ENCODE results near the gene RNF13. TPM values are rescaled to one million over a fixed set of nuclear protein-coding genes. Genes with fewer than 3 reads are reported as not detected.

RNF13 gene
- total RNA-seq, 1 donor from 2014 or later, result 88.3 TPM

DNA sequence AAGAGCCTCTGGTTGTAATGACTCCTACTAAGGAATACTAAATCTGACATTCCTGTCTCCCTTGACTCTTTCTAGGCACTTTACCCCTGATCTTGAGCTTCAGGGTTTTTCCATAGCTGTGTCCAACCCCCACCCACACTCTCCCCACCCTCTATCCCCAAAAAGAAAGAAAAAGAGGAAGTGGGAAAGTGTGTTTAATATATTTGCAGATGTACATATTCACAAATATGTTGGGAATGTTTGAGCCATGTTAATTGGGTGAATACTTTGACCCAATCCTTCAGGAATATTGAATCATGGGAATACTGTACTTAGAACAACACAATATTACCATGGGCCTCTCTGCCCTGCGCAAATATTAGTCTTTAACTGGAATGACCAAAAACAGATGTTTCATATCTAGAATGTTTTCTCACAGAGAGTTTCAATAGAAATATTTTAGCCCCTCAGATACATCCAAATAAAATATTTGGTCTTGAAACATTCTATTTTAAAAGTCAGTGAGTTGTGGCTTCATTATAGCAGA, 177.5 kb downstream of the RNF13 start:
- DNase-seq (ENCODE audit: low read depth in 2 of 2), result no peak

DNA sequence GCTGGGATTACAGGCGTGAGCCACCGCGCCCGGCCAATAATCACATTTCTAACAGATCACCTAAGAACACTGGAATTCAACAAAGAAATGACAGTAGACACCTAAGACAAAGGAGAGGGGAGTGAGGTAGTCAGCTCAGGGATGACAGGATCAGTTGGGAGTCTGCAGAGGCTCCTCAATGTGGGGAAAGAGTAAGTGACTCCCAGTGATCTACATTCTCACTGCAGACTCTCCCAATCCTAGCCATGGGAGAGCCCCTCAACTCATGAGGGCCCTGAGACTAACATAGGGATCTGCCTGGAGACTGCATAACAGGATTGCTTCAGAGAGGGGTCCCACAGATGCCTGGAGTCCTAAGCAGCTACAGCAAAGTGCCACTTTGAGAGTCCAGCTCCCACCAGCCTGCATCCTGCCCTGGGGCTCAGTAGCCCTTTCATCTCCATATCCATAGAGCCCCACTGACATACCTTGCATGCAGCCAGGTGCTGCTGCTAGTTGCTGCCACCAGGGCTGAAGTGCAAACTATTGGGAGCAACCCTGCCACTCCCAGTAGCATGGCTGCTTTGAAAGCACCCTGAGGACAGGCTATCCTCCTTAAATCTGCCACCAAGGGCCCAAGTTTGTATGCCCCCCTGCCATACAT, 179.5 kb downstream of the RNF13 start:
- no peak for DNase-seq (ENCODE audit: low read depth in 2 of 2)

GRCh38 chr3:149998946-149999345, 185.9 kb downstream of the RNF13 start:
- DNase-seq (ENCODE audit: low read depth in 2 of 2), result no peak

GRCh38 chr3:149999421-149999820, 186.4 kb downstream of the RNF13 start:
- DNase-seq (ENCODE audit: low read depth in 2 of 2), result no peak

DNA sequence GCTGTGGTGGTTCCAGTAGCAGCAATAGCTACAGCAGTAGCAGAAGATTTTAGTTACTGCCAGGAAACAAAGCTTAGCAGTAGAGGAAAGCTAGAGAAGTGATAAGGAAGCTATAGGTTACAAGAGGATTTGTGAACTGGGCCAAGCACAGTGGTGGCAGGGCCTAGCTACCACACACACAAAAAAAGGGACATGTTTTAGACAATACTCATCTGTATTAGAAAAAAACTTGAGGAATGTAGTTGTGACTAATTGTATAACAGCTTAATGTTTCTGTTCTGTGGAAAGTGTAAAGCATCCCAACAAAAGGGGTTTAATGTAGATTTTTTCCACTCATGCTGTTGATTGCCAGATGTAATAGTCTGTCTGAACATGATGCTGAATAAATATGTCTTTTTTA, 187.6 kb downstream of the RNF13 start:
- no peak for DNase-seq (ENCODE audit: low read depth in 2 of 2)

GRCh38 chr3:150005243-150006112, 192.5 kb downstream of the RNF13 start:
- peak in 1 of 2 donors; percentile 15 for DNase-seq (ENCODE audit: low read depth in 2 of 2)

- DNase-seq (ENCODE audit: low read depth in 2 of 2), result no peak
These were observed 193.8 kb downstream of the RNF13 start for GRCh38 chr3:150006794-150007193.

Other genes with a start within 250 kb of the RNF13 start
- gene WWTR1, start 155.2 kb upstream of the RNF13 start, total RNA-seq, result 124 and 142 TPM in 2 replicates
- gene COMMD2, start 60.7 kb upstream of the RNF13 start, total RNA-seq, result 19.2 and 22.8 TPM in 2 replicates
- gene ANKUB1, start 20.7 kb upstream of the RNF13 start, total RNA-seq, result not detected in 2 replicates
- gene PFN2, start 157.7 kb downstream of the RNF13 start, total RNA-seq, result 4.2 and 15.5 TPM in 2 replicates

Measured in lung microvascular endothelial cell (primary cell).